Renal pelvis (tissue), 4 donors: ENCODE measurements around the gene ADGRE3. TPM values are rescaled to one million over a fixed set of nuclear protein-coding genes. Genes with fewer than 3 reads are reported as not detected.
"Not testable (repeated sequence)": the region's sequence is repeated elsewhere in the genome, so short reads cannot be mapped to it uniquely, and the experiment has no call there.

ENCODE experiments used
- DNase-seq: peaks from one replicate; pipeline ENCODE4 v3.0.0-alpha.2; 2013
- polyA plus RNA-seq, 3 donors: library from polyadenylated mRNA; unstranded; fragments of 120-200 nt; gene quantifications; one replicate each; pipeline ENCODE4 v1.2.1, GENCODE V29; 2013; ENCODE audit not compliant: insufficient read length in 3 of 3

The ADGRE3 gene
- polyA plus RNA-seq, 3 donors = 0.10 TPM; not detected in 2

DNA sequence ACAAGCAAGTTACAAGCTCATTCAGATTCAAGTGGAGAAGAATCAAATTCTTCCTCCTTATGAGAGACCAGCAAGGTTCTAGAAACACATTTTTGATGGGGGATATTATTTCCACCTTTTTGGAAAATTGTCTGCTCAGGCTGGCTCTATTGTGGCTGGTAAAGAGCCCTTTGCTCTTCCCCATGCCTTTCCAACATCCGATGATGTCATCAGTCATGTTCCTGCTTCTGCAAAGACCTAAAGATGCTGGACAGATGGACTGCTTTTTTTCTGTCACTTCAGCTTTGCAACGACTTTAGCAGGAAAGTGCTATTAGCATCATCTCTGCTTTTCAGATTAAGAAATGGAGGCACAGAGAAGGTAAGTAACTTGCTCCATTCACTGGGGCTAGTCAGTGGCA, 4.2 kb downstream of the ADGRE3 start:
- no peak for DNase-seq

- no peak for DNase-seq
Observed at GRCh38 chr19:14669940-14670339, 4.7 kb downstream of the ADGRE3 start.

- DNase-seq = no peak
Observed at GRCh38 chr19:14661372-14661924, 13.2 kb downstream of the ADGRE3 start.

DNA sequence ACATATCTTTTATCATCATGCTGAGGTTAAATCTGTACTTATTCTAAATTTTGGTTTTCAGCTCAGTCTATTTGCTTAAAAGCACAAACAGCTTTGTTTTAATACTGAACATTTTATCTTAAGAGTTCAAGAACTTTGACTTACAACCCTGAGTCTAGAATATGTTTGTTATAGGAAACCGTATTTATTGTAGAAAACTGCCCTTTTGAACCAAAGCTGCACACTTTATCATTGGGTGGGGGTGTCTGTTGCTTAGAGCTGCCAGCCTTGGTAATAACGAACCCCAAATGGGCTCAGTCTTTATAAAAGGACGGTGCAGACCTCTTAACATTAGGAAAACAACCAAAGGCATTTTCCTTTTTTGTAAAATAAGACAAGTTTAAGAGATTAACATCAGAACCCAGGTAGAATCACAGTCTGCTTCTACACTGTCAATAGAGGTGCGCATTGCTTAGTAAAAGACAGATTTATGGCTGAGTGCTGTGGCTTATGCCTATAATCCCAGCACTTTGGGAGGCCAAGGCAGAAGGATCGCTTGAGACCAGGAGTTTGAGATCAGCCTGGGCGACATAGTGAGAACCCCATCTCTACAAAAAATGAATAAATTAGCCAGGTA, 14.7 kb downstream of the ADGRE3 start:
- no peak for DNase-seq

DNA sequence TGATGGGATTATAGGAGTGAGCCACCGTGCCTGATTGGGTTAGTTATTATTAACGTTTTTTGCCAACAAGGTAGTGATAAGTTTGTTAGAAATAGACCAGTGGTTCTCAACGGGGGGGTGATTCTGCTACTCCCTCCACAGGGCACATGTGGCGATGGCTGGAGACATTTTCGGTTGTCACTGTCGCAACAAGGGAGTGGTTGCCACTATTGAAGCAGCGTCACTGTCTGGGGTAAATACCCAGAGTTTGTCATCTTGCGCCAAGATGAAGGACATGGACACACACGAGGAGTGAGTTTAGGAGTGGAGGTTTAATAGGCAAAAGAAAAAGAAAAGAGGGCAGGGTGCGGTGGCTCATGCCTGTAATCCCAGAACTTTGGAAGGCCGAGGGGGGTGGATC, 18.9 kb downstream of the ADGRE3 start:
- DNase-seq = no peak

- no peak for DNase-seq
Observed at GRCh38 chr19:14654786-14655560, 19.7 kb downstream of the ADGRE3 start.

DNA sequence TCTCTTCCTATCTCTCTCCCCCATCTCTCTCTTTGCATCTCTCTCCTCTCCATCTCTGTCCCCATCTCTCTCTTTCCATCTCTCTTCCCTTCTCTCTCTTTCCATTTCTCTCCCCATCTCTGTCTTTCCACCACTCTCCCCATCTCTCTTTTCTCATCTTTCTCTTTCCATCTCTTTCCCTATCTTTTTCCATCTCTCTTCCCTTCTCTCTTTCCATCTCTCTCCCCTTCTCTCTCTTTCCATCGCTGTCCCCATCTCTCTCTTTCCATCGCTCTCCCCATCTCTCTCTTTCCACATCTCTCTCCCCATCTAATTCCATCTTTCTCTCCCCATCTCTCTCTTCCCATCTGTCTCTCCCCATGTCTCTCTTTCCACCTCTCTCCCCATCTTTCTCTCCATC, 24.5 kb downstream of the ADGRE3 start:
- DNase-seq = no peak

DNA sequence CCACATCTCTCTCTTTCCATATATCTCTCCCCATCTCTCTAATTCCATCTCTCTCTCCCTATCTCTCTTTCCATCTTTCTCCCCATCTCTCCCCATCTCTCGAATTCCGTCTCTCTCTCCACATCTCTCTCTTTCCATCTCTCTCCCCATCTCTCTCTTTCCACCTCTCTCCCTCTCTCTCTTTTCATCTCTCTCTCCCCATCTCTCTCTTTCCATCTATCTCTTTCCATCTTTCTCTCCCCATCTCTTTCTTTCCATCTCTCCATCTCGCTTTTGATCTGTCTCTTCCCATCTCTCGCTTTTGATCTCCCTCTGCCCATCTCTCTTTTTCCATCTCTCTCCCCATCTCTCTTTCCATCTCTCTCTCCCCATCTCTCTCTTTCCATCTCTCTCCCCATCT, 25.6 kb downstream of the ADGRE3 start:
- no peak for DNase-seq

DNA sequence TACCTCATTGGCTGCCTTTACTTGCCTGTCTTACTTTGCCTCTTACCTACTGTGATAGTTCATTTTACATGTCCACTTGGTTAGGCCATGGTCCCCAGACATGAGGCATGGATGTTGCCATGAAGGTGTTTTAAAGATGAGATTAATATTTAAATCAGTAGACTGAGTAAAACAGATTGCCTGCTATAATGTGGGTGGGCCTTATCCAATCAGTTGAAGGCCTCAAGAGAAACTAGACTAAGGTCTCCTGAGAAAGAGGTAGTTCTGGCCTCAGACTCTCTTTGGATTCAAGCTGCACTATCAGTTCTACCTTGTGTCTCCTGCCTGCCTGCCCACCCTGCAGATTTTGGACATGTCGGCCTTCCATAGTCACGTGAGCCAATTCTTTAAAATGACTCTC, 26.1 kb downstream of the ADGRE3 start:
- DNase-seq = no peak

DNA sequence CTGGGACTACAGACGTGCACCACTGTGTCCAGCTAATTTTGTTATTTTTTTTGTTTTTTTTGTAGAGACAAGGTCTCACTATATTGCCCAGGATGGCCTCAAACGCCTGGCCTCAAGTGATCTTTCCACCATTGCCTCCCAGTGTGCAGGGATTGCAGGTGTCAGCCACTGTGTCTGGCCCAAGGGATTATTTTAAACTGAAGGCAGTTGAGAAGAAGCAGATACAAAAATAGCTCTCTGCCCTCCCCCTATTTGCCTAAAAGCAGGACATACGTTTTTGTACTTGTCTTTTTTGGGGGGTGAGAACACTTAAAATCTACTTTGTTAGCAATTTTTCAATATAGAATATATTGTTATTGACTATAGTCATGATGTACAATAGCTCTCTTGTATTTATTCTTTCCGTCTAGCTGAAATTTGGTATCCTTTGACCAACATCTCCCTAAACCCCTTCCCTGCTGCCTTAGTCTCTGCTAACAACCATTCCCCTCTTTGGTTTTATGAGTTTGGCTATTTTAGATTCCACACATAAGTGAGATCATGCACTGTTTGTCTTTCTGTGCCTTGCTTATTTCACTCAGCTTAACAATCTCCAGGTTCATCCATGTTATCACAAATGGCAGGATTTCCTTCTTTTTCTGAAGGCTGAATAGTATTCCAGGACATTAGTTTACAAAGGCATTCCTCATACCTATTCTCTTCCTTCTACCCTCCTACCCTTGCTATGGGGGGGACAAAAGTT, 34.9 kb downstream of the ADGRE3 start:
- no peak for DNase-seq

DNA sequence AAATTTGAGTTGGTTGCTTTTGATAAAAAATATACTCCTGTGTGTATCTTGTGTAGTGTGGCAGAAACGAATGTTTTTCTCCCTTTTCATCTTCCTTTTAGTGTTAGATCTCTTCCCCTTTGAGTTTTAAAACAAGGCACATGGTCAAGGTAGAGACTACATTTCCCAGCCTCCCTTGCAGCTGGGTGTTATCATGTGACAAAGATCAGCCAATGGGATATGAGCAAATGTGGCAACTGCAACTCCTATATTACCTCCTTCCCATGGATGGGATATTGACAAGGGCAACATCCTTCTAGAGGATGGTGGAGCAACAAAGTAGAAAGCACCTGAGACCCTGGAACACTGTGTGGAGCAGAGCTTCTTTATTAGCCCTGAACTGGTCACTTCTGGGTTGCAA, 42.4 kb downstream of the ADGRE3 start:
- DNase-seq = no peak

DNA sequence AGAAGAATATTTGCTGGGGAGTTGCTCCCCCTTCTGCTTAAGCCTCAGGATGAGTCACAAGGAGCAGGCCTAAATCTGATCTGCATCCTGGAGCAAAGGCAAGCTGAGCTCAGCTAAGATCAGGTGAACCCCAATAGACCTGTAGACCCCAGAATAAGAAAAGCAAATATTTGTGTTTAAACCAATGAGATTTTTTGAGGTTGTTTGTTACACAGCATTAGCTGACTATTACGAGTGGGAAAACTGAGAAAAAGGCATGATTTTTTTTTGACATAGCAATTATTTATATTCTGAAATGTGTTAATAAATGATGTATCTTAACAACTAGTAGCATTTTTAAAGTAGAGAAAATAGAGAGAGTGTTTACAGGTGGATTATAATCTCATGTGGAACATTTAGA, 45.1 kb downstream of the ADGRE3 start:
- no peak for DNase-seq

GRCh38 chr19:14624491-14624890, 50.2 kb downstream of the ADGRE3 start:
- not testable (repeated sequence) for DNase-seq

GRCh38 chr19:14619404-14619803, 55.2 kb downstream of the ADGRE3 start:
- no peak for DNase-seq

DNA sequence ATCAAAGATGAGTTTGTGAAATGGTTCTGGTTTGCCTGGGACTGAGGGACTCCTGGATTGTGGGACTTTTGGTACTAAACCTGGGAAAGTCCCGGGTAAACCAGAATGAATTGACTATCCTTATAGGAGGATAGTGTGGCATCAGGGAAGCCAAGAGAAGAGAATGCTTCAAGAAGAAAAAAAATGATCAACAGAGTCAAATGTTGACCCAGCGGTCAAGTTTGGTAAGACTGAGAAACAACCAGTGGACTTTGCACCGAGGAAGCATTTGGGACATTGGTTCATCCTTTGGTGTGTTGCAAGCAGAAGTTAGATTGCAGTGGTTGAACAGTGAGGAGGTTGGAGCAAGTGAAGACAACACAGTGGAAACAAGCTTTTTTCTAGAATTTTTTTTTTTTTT, 58.2 kb downstream of the ADGRE3 start:
- no peak for DNase-seq

GRCh38 chr19:14615623-14616022, 59.0 kb downstream of the ADGRE3 start:
- no peak for DNase-seq

DNA sequence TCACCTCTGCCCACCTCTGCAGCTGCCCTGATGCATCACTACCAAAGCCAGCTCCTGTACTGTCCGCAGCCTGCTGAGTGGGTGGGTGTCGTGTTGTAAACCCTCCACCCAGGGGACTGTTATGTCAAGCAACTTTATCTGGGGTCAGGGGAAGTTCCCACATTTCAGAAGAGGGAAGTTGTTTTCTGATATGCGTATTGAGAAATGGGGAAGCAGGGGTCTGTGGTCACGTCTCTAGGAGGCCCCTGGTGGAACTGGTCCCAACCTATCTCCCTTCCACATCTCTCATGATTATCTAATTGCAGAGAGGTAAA, 60.6 kb downstream of the ADGRE3 start:
- DNase-seq = no peak

- not testable (repeated sequence) for DNase-seq
Observed at GRCh38 chr19:14613399-14614098, 61.1 kb downstream of the ADGRE3 start.

- no peak for DNase-seq
Observed at GRCh38 chr19:14612657-14613056, 62.0 kb downstream of the ADGRE3 start.

DNA sequence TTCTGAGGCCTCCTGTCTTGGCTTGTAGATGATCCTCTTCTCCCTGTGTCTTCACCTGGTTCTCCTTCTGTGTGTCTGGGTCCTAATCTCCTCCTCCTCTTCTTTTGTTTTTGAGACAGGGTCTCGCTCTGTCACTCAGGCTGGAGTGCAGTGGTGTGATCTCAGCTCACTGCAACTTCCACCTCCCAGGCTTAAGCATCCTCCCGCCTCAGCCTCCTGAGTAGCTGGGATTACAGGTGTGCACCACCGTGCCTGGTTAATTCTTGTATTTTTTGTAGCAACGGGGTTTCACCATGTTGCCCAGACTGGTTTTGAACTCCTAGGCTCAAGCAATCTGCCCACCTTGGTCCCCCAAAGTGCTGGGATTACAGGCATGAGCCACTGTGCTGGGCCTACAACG, 62.4 kb downstream of the ADGRE3 start:
- not testable (repeated sequence) for DNase-seq

- no peak for DNase-seq
Observed at GRCh38 chr19:14611051-14611450, 63.6 kb downstream of the ADGRE3 start.

GRCh38 chr19:14606627-14607026, 68.0 kb downstream of the ADGRE3 start:
- DNase-seq = no peak
